ENCODE measurements around the gene SC5D. TPM values are rescaled to one million over a fixed set of nuclear protein-coding genes. Genes with fewer than 3 reads are reported as not detected.

SC5D gene
- total RNA-seq, 1 experiment from 2014 or later: 34.7 TPM

- CTCF ChIA-PET: no interaction called here
- Mint-ChIP-seq H3K4me1 (ENCODE audit: low read depth, unreplicated experiment) (peaks cover 28% of the 10 kb centered on the region), H3K27ac (ENCODE audit: unreplicated experiment) (peak overlapping the region; percentile 85), H3K9me3 (ENCODE audit: low read depth, unreplicated experiment) (no peaks in the 10 kb centered on the region), H3K36me3 (ENCODE audit: insufficient read depth, unreplicated experiment) (peaks cover 20% of the 10 kb centered on the region), H3K4me3 (ENCODE audit: low read depth, unreplicated experiment) (peak overlapping the region; percentile 83), H3K27me3 (ENCODE audit: unreplicated experiment) (no peaks in the 10 kb centered on the region)
- TF ChIP-seq CTCF (IDR thresholded peaks at IDR 0.05; ENCODE audit: unreplicated experiment): no peak
- no peak for DNase-seq
- intact Hi-C loops (cut with micrococcal nuclease; ENCODE audit: unreplicated experiment): no loop called here
- BruUV-seq (replicated peaks): TSS peak; percentile 90
Measured at GRCh38 chr11:121291896-121292494, 576 bp upstream of the SC5D start.

GRCh38 chr11:121293288-121293594, 670 bp downstream of the SC5D start:
- CTCF ChIA-PET: no interaction called here
- peaks cover 20% of the 10 kb centered on the region for H3K36me3 Mint-ChIP-seq (ENCODE audit: insufficient read depth, unreplicated experiment)
- H3K9me3 Mint-ChIP-seq (ENCODE audit: low read depth, unreplicated experiment): peaks cover 2% of the 10 kb centered on the region
- no peak for TF ChIP-seq CTCF (IDR thresholded peaks at IDR 0.05; ENCODE audit: unreplicated experiment)
- no peak for DNase-seq
- H3K27ac Mint-ChIP-seq (ENCODE audit: unreplicated experiment): peak overlapping the region; percentile 85
- intact Hi-C loops (cut with micrococcal nuclease; ENCODE audit: unreplicated experiment): no loop called here
- H3K4me1 Mint-ChIP-seq (ENCODE audit: low read depth, unreplicated experiment): peaks cover 28% of the 10 kb centered on the region
- BruUV-seq (replicated peaks): no TSS peak
- H3K27me3 Mint-ChIP-seq (ENCODE audit: unreplicated experiment): no peaks in the 10 kb centered on the region
- peak overlapping the region; percentile 83 for H3K4me3 Mint-ChIP-seq (ENCODE audit: low read depth, unreplicated experiment)

- BruUV-seq (replicated peaks): no TSS peak
- Mint-ChIP-seq H3K27me3 (ENCODE audit: unreplicated experiment) (no peaks in the 10 kb centered on the region), H3K27ac (ENCODE audit: unreplicated experiment) (no peak overlapping the region), H3K36me3 (ENCODE audit: insufficient read depth, unreplicated experiment) (peaks cover 26% of the 10 kb centered on the region), H3K4me1 (ENCODE audit: low read depth, unreplicated experiment) (peaks cover 28% of the 10 kb centered on the region), H3K4me3 (ENCODE audit: low read depth, unreplicated experiment) (no peak overlapping the region), H3K9me3 (ENCODE audit: low read depth, unreplicated experiment) (peaks cover 2% of the 10 kb centered on the region)
- CTCF ChIA-PET: no interaction called here
- no peak for TF ChIP-seq CTCF (IDR thresholded peaks at IDR 0.05; ENCODE audit: unreplicated experiment)
- intact Hi-C loops (cut with micrococcal nuclease; ENCODE audit: unreplicated experiment): no loop called here
- no peak for DNase-seq
Measured at GRCh38 chr11:121295246-121296029, 2.9 kb downstream of the SC5D start.

GRCh38 chr11:121297872-121298271, 5.3 kb downstream of the SC5D start:
- no peak for TF ChIP-seq CTCF (IDR thresholded peaks at IDR 0.05; ENCODE audit: unreplicated experiment)
- H3K27me3 Mint-ChIP-seq (ENCODE audit: unreplicated experiment): no peaks in the 10 kb centered on the region
- intact Hi-C loops (cut with micrococcal nuclease; ENCODE audit: unreplicated experiment): no loop called here
- H3K4me3 Mint-ChIP-seq (ENCODE audit: low read depth, unreplicated experiment): no peak overlapping the region
- no peak for DNase-seq
- no TSS peak for BruUV-seq (replicated peaks)
- peaks cover 2% of the 10 kb centered on the region for H3K9me3 Mint-ChIP-seq (ENCODE audit: low read depth, unreplicated experiment)
- CTCF ChIA-PET: no interaction called here
- peaks cover 17% of the 10 kb centered on the region for H3K36me3 Mint-ChIP-seq (ENCODE audit: insufficient read depth, unreplicated experiment)
- no peak overlapping the region for H3K27ac Mint-ChIP-seq (ENCODE audit: unreplicated experiment)
- peaks cover 19% of the 10 kb centered on the region for H3K4me1 Mint-ChIP-seq (ENCODE audit: low read depth, unreplicated experiment)
